PC-9 (cell line): ENCODE measurements around the gene EIF2B1.

Experiments used
- CTCF ChIP-seq: fragments of 200-600 bp; sonication (generic); conservative IDR thresholded peaks from 2 replicates; pipeline ENCODE4 v1.6.1; 2017; ENCODE audit warnings: mixed run types, antibody characterized with exemption, mild to moderate bottlenecking, moderate library complexity
- EZH2 ChIP-seq: fragments of 200-600 bp; sonication (generic); IDR thresholded peaks from 2 replicates; pipeline ENCODE4 v1.8.0; 2017; ENCODE audit warnings: antibody characterized with exemption, low read depth

GRCh38 chr12:123633379-123634141, at the start of gene EIF2B1, which contains the start of gene GTF2H3:
- TF ChIP-seq CTCF (no peak), EZH2 (no peak)
